Astrocyte (in vitro differentiated cells and primary cell): ENCODE data around the gene GNG12.

Experiments used
- CTCF ChIP-seq: IDR thresholded peaks from 2 replicates; pipeline ENCODE4 v1.5.1; 2011; ENCODE audit warnings: low read depth, mild to moderate bottlenecking, inconsistent platforms, low read length, moderate library complexity; ENCODE audit not compliant: insufficient read depth
- EZH2 ChIP-seq: IDR thresholded peaks from 2 replicates; pipeline ENCODE4 v1.6.1; 2012; ENCODE audit warnings: mild to moderate bottlenecking, low read length, inconsistent platforms; ENCODE audit not compliant: insufficient read depth

GRCh38 chr1:67689267-67690017 is 143.8 kb downstream of the GNG12 start:
- TF ChIP-seq CTCF (no peak), EZH2 (no peak)
